Gastroesophageal sphincter (tissue), 4 donors: Measurements from ENCODE around the gene SYNDIG1. TPM values are rescaled to one million over a fixed set of nuclear protein-coding genes. Genes with fewer than 3 reads are reported as not detected.

Experiments used
- ATAC-seq: fragments of 150-250 bp; one replicate; pipeline ENCODE4 v1.9.1; 2016; ENCODE audit warnings: mild to moderate bottlenecking, moderate library complexity
- H3K27ac ChIP-seq, 4 donors: fragments of 200-600 bp; sonication (generic) in 3 of 4; 1 replicate in 3 of 4; 2 replicates in 1 of 4; pipeline ENCODE4 v1.5.1; 2016 to 2019
- H3K27me3 ChIP-seq: fragments of 200-600 bp; sonication (generic); one replicate; pipeline ENCODE4 v1.5.1; 2019
- H3K36me3 ChIP-seq, 2 donors: fragments of 200-600 bp; sonication (generic); one replicate each; pipeline ENCODE4 v1.5.1; 2019; ENCODE audit warnings: control low read depth in 1 of 2
- H3K4me1 ChIP-seq, 3 donors: fragments of 200-600 bp; sonication (generic); 1 replicate in 2 of 3; 2 replicates in 1 of 3; pipeline ENCODE4 v1.5.1; 2016 to 2019; ENCODE audit warnings: control low read depth in 2 of 3
- H3K4me3 ChIP-seq, 2 donors: fragments of 200-600 bp; sonication (generic); one replicate each; pipeline ENCODE4 v1.5.1; 2019; ENCODE audit warnings: mild to moderate bottlenecking in 1 of 2, moderate library complexity in 1 of 2
- H3K9me3 ChIP-seq, 3 donors: fragments of 200-600 bp; sonication (generic); one replicate each; pipeline ENCODE4 v1.5.1; 2017 to 2019; ENCODE audit warnings: control low read depth in 2 of 3
- CTCF ChIP-seq, 4 experiments: fragments of 200-600 bp in 2 of 4; fragments of 450-650 bp in 2 of 4; sonication (generic) in 1 of 4; IDR thresholded peaks; one replicate each; pipeline ENCODE4 v1.5.1; 2017 to 2019; ENCODE audit warnings: antibody characterized with exemption in 4 of 4, mild to moderate bottlenecking in 2 of 4, moderate library complexity in 2 of 4
- EP300 ChIP-seq: sonication (generic); formaldehyde crosslinking; IDR thresholded peaks from one replicate; pipeline ENCODE4 v1.6.1; 2017; ENCODE audit warnings: antibody characterized with exemption, mild to moderate bottlenecking
- POLR2A ChIP-seq, 2 donors: fragments of 450-650 bp; IDR thresholded peaks; one replicate each; pipeline ENCODE4 v1.6.1; 2017; ENCODE audit warnings: antibody characterized with exemption in 2 of 2, mild to moderate bottlenecking in 2 of 2, moderate library complexity in 1 of 2
- POLR2AphosphoS5 ChIP-seq: sonication (generic); formaldehyde crosslinking; IDR thresholded peaks from one replicate; pipeline ENCODE4 v1.6.1; 2017; ENCODE audit warnings: antibody characterized with exemption
- WGBS, 2 donors: methylation state at CpG; one replicate each; pipeline ENCODE4 v1.1.5; 2018; ENCODE audit warnings: low coverage in 1 of 2; 5-methylcytosine and 5-hydroxymethylcytosine counted together
- total RNA-seq, 4 donors: library from RNA; depleted of rRNA; stranded (reverse); fragments of >200 nt; gene quantifications; one replicate each; pipeline ENCODE4 v1.1.0, GENCODE V29; 2016

Gene SYNDIG1
- total RNA-seq, 4 donors from 2014 or later, result 0.15 to 0.40 (median 0.16) TPM; not detected in 1

GRCh38 chr20:24495266-24495665 lies 25.8 kb downstream of the SYNDIG1 start:
- Histone ChIP-seq H3K27ac (no peak overlapping the region), H3K9me3 (no peaks in the 10 kb centered on the region), H3K4me3 (no peak overlapping the region), H3K27me3 (no peaks in the 10 kb centered on the region), H3K4me1 (no peaks in the 10 kb centered on the region), H3K36me3 (no peaks in the 10 kb centered on the region)
- TF ChIP-seq POLR2AphosphoS5 (no peak), CTCF (IDR thresholded peaks at IDR 0.05) (no peak), EP300 (no peak), POLR2A (IDR thresholded peaks at IDR 0.05) (no peak)
- ATAC-seq, result no peak
- 74 to 83% methylated on average over 5 to 6 of the region's 8 CpGs for WGBS, 2 donors

- no peaks in the 10 kb centered on the region for H3K36me3 ChIP-seq
- H3K27me3 ChIP-seq, result no peaks in the 10 kb centered on the region
- no peak for TF ChIP-seq POLR2AphosphoS5
- TF ChIP-seq CTCF (IDR thresholded peaks at IDR 0.05), result no peak
- TF ChIP-seq POLR2A (IDR thresholded peaks at IDR 0.05), result no peak
- TF ChIP-seq EP300, result no peak
- no peak overlapping the region for H3K27ac ChIP-seq
- 6 to 50% methylated on average over 2 of the region's 2 CpGs for WGBS, 2 donors
- no peak for ATAC-seq
- H3K9me3 ChIP-seq, result no peaks in the 10 kb centered on the region
- no peaks in the 10 kb centered on the region for H3K4me1 ChIP-seq
- no peak overlapping the region for H3K4me3 ChIP-seq
Measured at GRCh38 chr20:24497851-24498250, 28.4 kb downstream of the SYNDIG1 start.

- Histone ChIP-seq H3K36me3 (no peaks in the 10 kb centered on the region), H3K27ac (no peak overlapping the region), H3K27me3 (no peaks in the 10 kb centered on the region), H3K9me3 (no peaks in the 10 kb centered on the region), H3K4me3 (no peak overlapping the region), H3K4me1 (no peaks in the 10 kb centered on the region)
- TF ChIP-seq CTCF (IDR thresholded peaks at IDR 0.05) (no peak), EP300 (no peak), POLR2A (IDR thresholded peaks at IDR 0.05) (no peak), POLR2AphosphoS5 (no peak)
- ATAC-seq, result no peak
- WGBS, 2 donors, result 95 to 100% methylated on average over 1 to 3 of the region's 5 CpGs
Measured at GRCh38 chr20:24498641-24499040, 29.2 kb downstream of the SYNDIG1 start.

GRCh38 chr20:24499472-24499871 lies 30.0 kb downstream of the SYNDIG1 start:
- Histone ChIP-seq H3K4me3 (no peak overlapping the region), H3K36me3 (no peaks in the 10 kb centered on the region), H3K4me1 (no peaks in the 10 kb centered on the region), H3K9me3 (no peaks in the 10 kb centered on the region), H3K27me3 (peaks cover 2% of the 10 kb centered on the region), H3K27ac (no peak overlapping the region)
- no peak for ATAC-seq
- no peak for TF ChIP-seq POLR2AphosphoS5
- TF ChIP-seq CTCF (IDR thresholded peaks at IDR 0.05), result no peak
- no peak for TF ChIP-seq EP300
- WGBS, 2 donors, result 88 to 93% methylated on average over 2 to 4 of the region's 6 CpGs

GRCh38 chr20:24501764-24502556 lies 32.5 kb downstream of the SYNDIG1 start:
- TF ChIP-seq EP300 (no peak), CTCF (IDR thresholded peaks at IDR 0.05) (no peak), POLR2AphosphoS5 (no peak), POLR2A (IDR thresholded peaks at IDR 0.05) (no peak)
- Histone ChIP-seq H3K4me1 (no peaks in the 10 kb centered on the region), H3K27ac (no peak overlapping the region), H3K36me3 (no peaks in the 10 kb centered on the region), H3K4me3 (no peak overlapping the region), H3K27me3 (peaks cover 10% of the 10 kb centered on the region), H3K9me3 (no peaks in the 10 kb centered on the region)
- peak; percentile 48 for ATAC-seq
- 43 to 83% methylated on average over 5 to 9 of the region's 15 CpGs for WGBS, 2 donors
